K562 (cell line): Measurements from ENCODE around the gene SLFN14. TPM values are rescaled to one million over a fixed set of nuclear protein-coding genes. Genes with fewer than 3 reads are reported as not detected.

Experiments
- ATAC-seq: fragments of 200-7000 bp; cut with Tn5 transposase; 3 replicates; pipeline ENCODE4 v1.9.1; 2020; ENCODE audit warnings: moderate library complexity
- BruUV-seq: library from RNA; stranded (reverse); fragments of 400-500 nt; replicated peaks from 2 replicates; lab custom pipeline; 2021; lab: Mats Ljungman, UMichigan
- CTCF ChIA-PET: fragments of 300-600 bp; formaldehyde crosslinking; extraction: SDS; loops from one replicate; lab custom pipeline; 2021; ENCODE audit warnings: low intra/inter-chr PET ratio; lab: Yijun Ruan, JAX
- POLR2A ChIA-PET: fragments of 300-600, 350-650 bp; sonication (Branson Sonifier 250); formaldehyde crosslinking; extraction: SDS; loops from one replicate; lab custom pipeline; 2021; ENCODE audit warnings: antibody characterized with exemption, inconsistent platforms; lab: Yijun Ruan, JAX
- DNase-seq, 4 experiments: peaks; one replicate each; pipeline versions ENCODE4 v3.0.0 to v3.0.0-alpha.2; 2011 to 2018; ENCODE audit warnings: low spot score in 3 of 4, mixed read lengths in 3 of 4; ENCODE audit errors: extremely low read depth in 1 of 4
- FAIRE-seq: peaks from 2 replicates; lab custom pipeline; 2011; peaks lifted over from hg19 to GRCh38; lab: Jason Lieb, UNC
- H2AFZ ChIP-seq: 2 replicates; pipeline ENCODE4 v1.6.0; 2011; ENCODE audit warnings: low read depth, low read length, control low read depth, inconsistent platforms
- H3K27ac ChIP-seq: fragments of 200-600 bp; 3 replicates; pipeline ENCODE4 v1.8.0; 2011; ENCODE audit warnings: low read depth, mild to moderate bottlenecking, control low read depth, inconsistent platforms, low read length, moderate library complexity, mixed read lengths; ENCODE audit errors: extremely low read depth
- H3K27me3 ChIP-seq, 2 experiments: fragments of 300-600 bp in 1 of 2; 2 replicates in 1 of 2; 3 replicates in 1 of 2; pipeline versions ENCODE4 v1.6.0 to v1.8.0; 2011; ENCODE audit warnings: inconsistent platforms in 2 of 2, low read length in 2 of 2, mild to moderate bottlenecking in 1 of 2, mixed read lengths in 1 of 2, moderate library complexity in 1 of 2; ENCODE audit not compliant: control insufficient read depth in 2 of 2, insufficient read depth in 2 of 2
- H3K36me3 ChIP-seq: fragments of 300-600 bp; 3 replicates; pipeline ENCODE4 v1.8.0; 2011; ENCODE audit warnings: mild to moderate bottlenecking, low read length, inconsistent platforms; ENCODE audit not compliant: control insufficient read depth, insufficient read depth
- H3K4me1 ChIP-seq, 2 experiments: fragments of 200-600 bp in 1 of 2; replicated peaks in 1 of 2; 2 replicates in 1 of 2; 3 replicates in 1 of 2; pipeline versions ENCODE4 v1.5.1 to v1.8.0; 2011; ENCODE audit warnings: inconsistent platforms in 2 of 2, low read length in 2 of 2, mild to moderate bottlenecking in 1 of 2, mixed read lengths in 1 of 2, moderate library complexity in 1 of 2; ENCODE audit not compliant: control insufficient read depth in 2 of 2, insufficient read depth in 2 of 2
- H3K4me2 ChIP-seq: 2 replicates; pipeline ENCODE4 v1.6.1; 2011; ENCODE audit warnings: low read length, control low read depth, inconsistent platforms, mixed read lengths; ENCODE audit not compliant: insufficient read depth
- H3K4me3 ChIP-seq: fragments of 200-600 bp; sonication (generic), shearing (Covaris generic); 2 replicates; pipeline ENCODE4 v1.5.1; 2016; ENCODE audit warnings: control low read depth, inconsistent platforms
- H3K79me2 ChIP-seq: fragments of 200-600 bp; 3 replicates; pipeline ENCODE4 v1.8.0; 2011; ENCODE audit warnings: low read length, inconsistent platforms; ENCODE audit not compliant: control insufficient read depth, insufficient read depth
- H3K9ac ChIP-seq, 2 experiments: 2 replicates each; pipeline versions ENCODE4 v1.6.0 to v1.6.1; 2011; ENCODE audit warnings: low read depth in 2 of 2, low read length in 2 of 2, control low read depth in 1 of 2, inconsistent platforms in 1 of 2, mild to moderate bottlenecking in 1 of 2, mixed read lengths in 1 of 2; ENCODE audit not compliant: insufficient read depth in 1 of 2
- H3K9me1 ChIP-seq: one replicate; pipeline ENCODE4 v1.6.0; 2011; ENCODE audit warnings: inconsistent platforms, mild to moderate bottlenecking, low read length, moderate library complexity; ENCODE audit not compliant: control insufficient read depth, insufficient read depth
- H3K9me3 ChIP-seq: replicated peaks from 2 replicates; pipeline ENCODE4 v1.5.1; 2011; ENCODE audit warnings: low read depth, low read length, inconsistent platforms; ENCODE audit not compliant: control insufficient read depth, insufficient read depth
- H4K20me1 ChIP-seq: replicated peaks from 2 replicates; pipeline ENCODE4 v1.6.1; 2011; ENCODE audit warnings: low read length, inconsistent platforms, mixed read lengths; ENCODE audit not compliant: control insufficient read depth, insufficient read depth
- FOXM1 ChIP-seq, 2 experiments: fragments of 450-650 bp in 1 of 2; sonication (generic) in 1 of 2; formaldehyde crosslinking in 1 of 2; IDR thresholded peaks; 2 replicates each; pipeline versions ENCODE4 v1.6.1 to v1.9.0; 2017 to 2022; ENCODE audit warnings: low read depth in 2 of 2, mild to moderate bottlenecking in 2 of 2, missing genetic modification reagents in 1 of 2, moderate library complexity in 1 of 2
- HNRNPK ChIP-seq: fragments of 200-400 bp; formaldehyde crosslinking; IDR thresholded peaks from one replicate; pipeline ENCODE4 v1.6.1; 2018; ENCODE audit warnings: mild to moderate bottlenecking, low read depth, low read length; ENCODE audit not compliant: poor library complexity, severe bottlenecking
- KLF1 ChIP-seq: fragments of 450-650 bp; IDR thresholded peaks from 2 replicates; pipeline ENCODE4 v1.6.1; 2016; ENCODE audit warnings: missing genetic modification characterization, missing compliant biosample characterization
- L3MBTL2 ChIP-seq: fragments of 450-650 bp; IDR thresholded peaks from 2 replicates; pipeline ENCODE4 v1.6.1; 2016; ENCODE audit warnings: mild to moderate bottlenecking, moderate library complexity
- NFIC ChIP-seq: fragments of 450-650 bp; IDR thresholded peaks from 2 replicates; pipeline ENCODE4 v1.6.1; 2017; ENCODE audit warnings: mild to moderate bottlenecking, inconsistent platforms
- PTRF ChIP-seq: fragments of 450-650 bp; IDR thresholded peaks from 2 replicates; pipeline ENCODE4 v1.6.1; 2016; ENCODE audit warnings: mild to moderate bottlenecking, missing genetic modification characterization, missing compliant biosample characterization
- RFX7 ChIP-seq: fragments of 250-450 bp; sonication (Bioruptor Pico); IDR thresholded peaks from 2 replicates; pipeline ENCODE4 v1.5.1; 2021; ENCODE audit warnings: mild to moderate bottlenecking
- TOE1 ChIP-seq, 2 experiments: fragments of 450-650 bp in 1 of 2; sonication (generic) in 1 of 2; formaldehyde crosslinking in 1 of 2; IDR thresholded peaks; 2 replicates each; pipeline versions ENCODE4 v1.7.1 to v1.8.0; 2016 to 2022; ENCODE audit warnings: borderline replicate concordance in 2 of 2, mild to moderate bottlenecking in 2 of 2, antibody characterized with exemption in 1 of 2, inconsistent platforms in 1 of 2, low read depth in 1 of 2, missing genetic modification reagents in 1 of 2, moderate library complexity in 1 of 2
- U2AF2 ChIP-seq: fragments of 200-400 bp; formaldehyde crosslinking; optimal IDR thresholded peaks from 2 replicates; pipeline ENCODE3; 2017; ENCODE audit warnings: low read depth, mild to moderate bottlenecking, low read length
- ZNF717 ChIP-seq: fragments of 250-450 bp; sonication (Bioruptor Pico); IDR thresholded peaks from 2 replicates; pipeline ENCODE4 v1.5.0; 2021
- ZSCAN32 ChIP-seq: fragments of 450-650 bp; formaldehyde crosslinking; IDR thresholded peaks from 2 replicates; pipeline ENCODE4 v1.4.0; 2020; ENCODE audit warnings: mild to moderate bottlenecking, moderate library complexity
- WGBS: fragments of 100-300 bp; shearing (Covaris generic); methylation state at CpG from one replicate; pipeline ENCODE4 v1.1.6; 2016; ENCODE audit warnings: low coverage, mixed read lengths; ENCODE audit not compliant: insufficient coverage; ENCODE audit errors: missing lambda C conversion rate; 5-methylcytosine and 5-hydroxymethylcytosine counted together
- in situ Hi-C: fragments of 300-500 bp; cut with MboI; formaldehyde crosslinking; loops from 4 replicates; pipeline ENCODE4 v1.15.0; 2018; ENCODE audit warnings: inconsistent platforms, mixed read lengths
- intact Hi-C: fragments of 100-400 bp; cut with micrococcal nuclease; formaldehyde crosslinking; loops from 2 replicates; pipeline ENCODE4 v1.14.2; 2022
- polyA plus RNA-seq, 8 experiments: library from polyadenylated mRNA; depleted of rRNA in 4 of 8; stranded (reverse) in 5 of 8; unstranded in 3 of 8; fragments of >200 nt; fragmentation: Nextera tagmentation in 2 of 8; fragmentation: Illumina TruSeq in 1 of 8; extraction: Ambion mirVana in 2 of 8; extraction: Trizol in 1 of 8; gene quantifications; 2 replicates each; pipeline versions ENCODE4 v1.2.1 to v1.2.3, GENCODE V29; 2011 to 2014; ENCODE audit warnings: inconsistent platforms in 1 of 8, missing spikeins in 1 of 8
- total RNA-seq, 7 experiments: library from RNA; depleted of rRNA in 6 of 7; stranded (reverse); fragments of >200 nt in 6 of 7; fragmentation: Illumina TruSeq in 2 of 7; extraction: Trizol in 2 of 7; gene quantifications; 2 replicates each; pipeline versions ENCODE4 v1.2.1 to v1.2.3, GENCODE V29; 2011 to 2021; ENCODE audit warnings: low replicate concordance in 1 of 7
- TF ChIP-seq, protein P1 (sequence below): sonication (generic); formaldehyde crosslinking; IDR thresholded peaks from 2 replicates; pipeline ENCODE4 v1.8.0; 2022; ENCODE audit warnings: mild to moderate bottlenecking, missing genetic modification reagents
- TF ChIP-seq, protein P2 (sequence below): fragments of 250-450 bp; sonication (Bioruptor Pico); IDR thresholded peaks from 2 replicates; pipeline ENCODE4 v1.4.0; 2020; ENCODE audit warnings: mild to moderate bottlenecking, moderate library complexity, borderline replicate concordance

The SLFN14 gene
- total and polyA plus RNA-seq, 9 of the 15 experiments (the other 6 are each of a cell fraction or from before 2014, with no cell fraction given), result 1.3 to 4.3 (median 3.1) TPM

DNA sequence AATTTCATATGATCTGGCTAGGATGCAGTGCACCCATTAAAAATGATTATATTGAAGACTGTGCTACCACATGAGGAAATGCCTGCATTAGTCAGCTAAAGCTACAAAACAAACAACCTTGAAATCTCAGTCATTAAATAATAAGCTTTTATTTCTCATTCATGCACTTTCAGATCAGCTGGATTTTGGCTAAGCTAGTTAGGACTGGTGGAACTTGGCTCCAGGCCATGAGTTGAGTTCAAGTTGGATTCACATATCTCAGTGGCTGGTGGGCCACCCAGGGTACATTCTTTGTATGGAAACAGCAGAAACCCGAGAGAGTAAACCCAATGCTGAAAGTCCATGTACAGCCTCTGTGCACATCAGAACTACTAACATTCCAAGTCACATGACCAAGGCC is 16.8 kb downstream of the SLFN14 start:
- no peak for DNase-seq
- Histone ChIP-seq H2AFZ (no peak overlapping the region), H3K4me2 (no peak overlapping the region), H3K27me3 (no peaks in the 10 kb centered on the region), H3K27ac (no peak overlapping the region), H3K9ac (no peak overlapping the region), H3K9me1 (no peaks in the 10 kb centered on the region), H4K20me1 (no peaks in the 10 kb centered on the region), H3K9me3 (no peaks in the 10 kb centered on the region), H3K4me3 (no peak overlapping the region), H3K36me3 (no peaks in the 10 kb centered on the region; the same call in 2 of the 3 replicates), H3K4me1 (peaks cover 10 to 17% of the 10 kb centered on the region in 2 experiments; a peak in 3 of 5 replicates), H3K79me2 (no peaks in the 10 kb centered on the region)
- intact Hi-C loops, result no loop called here
- 22% methylated on average over 1 of the region's 1 CpG for WGBS
- FAIRE-seq, result no peak
- BruUV-seq, result no TSS peak
- ChIA-PET POLR2A (interaction anchor here (0.7 to 2.5 kb wide), 2 partner anchors 10 to 201 kb away, joined by 3 to 14 read pairs; no protein-coding TSS in a partner anchor), CTCF (interaction anchor here (0.6 kb wide), 1 partner anchor 372 kb away, joined by 3 read pairs; no protein-coding TSS in a partner anchor)
- in situ Hi-C loops, result no loop called here
- ATAC-seq, result no peak
- TF ChIP-seq RFX7 (CRISPR knock-in tag) (no peak), U2AF2 (no peak), FOXM1 (IDR thresholded peaks at IDR 0.05; ENCODE audit: low read depth) (no peak), FOXM1 (CRISPR knock-in tag; IDR thresholded peaks at IDR 0.05; ENCODE audit: low read depth) (no peak), HNRNPK (no peak), L3MBTL2 (no peak), NFIC (peak; percentile 51), TOE1 (IDR thresholded peaks at IDR 0.05; ENCODE audit: borderline replicate concordance) (0 out of 2 replicates have a peak, but pooled peaks have one; percentile 45), TOE1 (CRISPR knock-in tag; IDR thresholded peaks at IDR 0.05; ENCODE audit: borderline replicate concordance, low read depth) (no peak), KLF1 (no peak), ZSCAN32 (CRISPR knock-in tag) (no peak), PTRF (tag) (no peak), ZNF717 (CRISPR knock-in tag) (no peak)
- TF ChIP-seq, protein P1, sequence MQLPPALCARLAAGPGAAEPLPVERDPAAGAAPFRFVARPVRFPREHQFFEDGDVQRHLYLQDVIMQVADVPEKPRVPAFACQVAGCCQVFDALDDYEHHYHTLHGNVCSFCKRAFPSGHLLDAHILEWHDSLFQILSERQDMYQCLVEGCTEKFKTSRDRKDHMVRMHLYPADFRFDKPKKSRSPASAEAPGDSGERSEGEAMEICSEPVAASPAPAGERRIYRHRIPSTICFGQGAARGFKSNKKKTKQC (CRISPR knock-in tag), result no peak
- TF ChIP-seq, protein P2, sequence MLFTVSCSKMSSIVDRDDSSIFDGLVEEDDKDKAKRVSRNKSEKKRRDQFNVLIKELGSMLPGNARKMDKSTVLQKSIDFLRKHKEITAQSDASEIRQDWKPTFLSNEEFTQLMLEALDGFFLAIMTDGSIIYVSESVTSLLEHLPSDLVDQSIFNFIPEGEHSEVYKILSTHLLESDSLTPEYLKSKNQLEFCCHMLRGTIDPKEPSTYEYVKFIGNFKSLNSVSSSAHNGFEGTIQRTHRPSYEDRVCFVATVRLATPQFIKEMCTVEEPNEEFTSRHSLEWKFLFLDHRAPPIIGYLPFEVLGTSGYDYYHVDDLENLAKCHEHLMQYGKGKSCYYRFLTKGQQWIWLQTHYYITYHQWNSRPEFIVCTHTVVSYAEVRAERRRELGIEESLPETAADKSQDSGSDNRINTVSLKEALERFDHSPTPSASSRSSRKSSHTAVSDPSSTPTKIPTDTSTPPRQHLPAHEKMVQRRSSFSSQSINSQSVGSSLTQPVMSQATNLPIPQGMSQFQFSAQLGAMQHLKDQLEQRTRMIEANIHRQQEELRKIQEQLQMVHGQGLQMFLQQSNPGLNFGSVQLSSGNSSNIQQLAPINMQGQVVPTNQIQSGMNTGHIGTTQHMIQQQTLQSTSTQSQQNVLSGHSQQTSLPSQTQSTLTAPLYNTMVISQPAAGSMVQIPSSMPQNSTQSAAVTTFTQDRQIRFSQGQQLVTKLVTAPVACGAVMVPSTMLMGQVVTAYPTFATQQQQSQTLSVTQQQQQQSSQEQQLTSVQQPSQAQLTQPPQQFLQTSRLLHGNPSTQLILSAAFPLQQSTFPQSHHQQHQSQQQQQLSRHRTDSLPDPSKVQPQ (CRISPR knock-in tag), result no peak
